ENCODE measurements around the gene MARCHF10. TPM values are rescaled to one million over a fixed set of nuclear protein-coding genes. Genes with fewer than 3 reads are reported as not detected.

Gene MARCHF10
- total RNA-seq, 2 donors from 2014 or later = under 0.01 TPM; not detected in 1

- DNase-seq (no peak), ATAC-seq (no peak)
- no peaks in the 10 kb centered on the region for H3K36me3 ChIP-seq (replicated peaks in 1 of 2; ENCODE audit: insufficient read depth in 1 of 2, low read depth in 2 of 2)
- no peaks in the 10 kb centered on the region for H3K27me3 ChIP-seq
- H3K4me1 ChIP-seq = peaks cover 5% of the 10 kb centered on the region
- TF ChIP-seq POLR2A (IDR thresholded peaks at IDR 0.05) = no peak
- TF ChIP-seq, protein P1, sequence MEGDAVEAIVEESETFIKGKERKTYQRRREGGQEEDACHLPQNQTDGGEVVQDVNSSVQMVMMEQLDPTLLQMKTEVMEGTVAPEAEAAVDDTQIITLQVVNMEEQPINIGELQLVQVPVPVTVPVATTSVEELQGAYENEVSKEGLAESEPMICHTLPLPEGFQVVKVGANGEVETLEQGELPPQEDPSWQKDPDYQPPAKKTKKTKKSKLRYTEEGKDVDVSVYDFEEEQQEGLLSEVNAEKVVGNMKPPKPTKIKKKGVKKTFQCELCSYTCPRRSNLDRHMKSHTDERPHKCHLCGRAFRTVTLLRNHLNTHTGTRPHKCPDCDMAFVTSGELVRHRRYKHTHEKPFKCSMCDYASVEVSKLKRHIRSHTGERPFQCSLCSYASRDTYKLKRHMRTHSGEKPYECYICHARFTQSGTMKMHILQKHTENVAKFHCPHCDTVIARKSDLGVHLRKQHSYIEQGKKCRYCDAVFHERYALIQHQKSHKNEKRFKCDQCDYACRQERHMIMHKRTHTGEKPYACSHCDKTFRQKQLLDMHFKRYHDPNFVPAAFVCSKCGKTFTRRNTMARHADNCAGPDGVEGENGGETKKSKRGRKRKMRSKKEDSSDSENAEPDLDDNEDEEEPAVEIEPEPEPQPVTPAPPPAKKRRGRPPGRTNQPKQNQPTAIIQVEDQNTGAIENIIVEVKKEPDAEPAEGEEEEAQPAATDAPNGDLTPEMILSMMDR (IDR thresholded peaks at IDR 0.05) = no peak
- H3K4me3 ChIP-seq = no peak overlapping the region
- H3K9me3 ChIP-seq = no peaks in the 10 kb centered on the region
- intact Hi-C loops (cut with DNase I) = no loop called here
- no peak overlapping the region for H3K27ac ChIP-seq
- WGBS, 2 donors = 46 to 54% methylated on average over 16 of the region's 16 CpGs
Measured at GRCh38 chr17:62724398-62725146, 83.5 kb downstream of the MARCHF10 start.

- WGBS, 2 donors = 56 to 57% methylated on average over 7 of the region's 7 CpGs
- Histone ChIP-seq H3K9me3 (no peaks in the 10 kb centered on the region), H3K27ac (no peak overlapping the region), H3K4me3 (no peak overlapping the region), H3K36me3 (replicated peaks in 1 of 2; ENCODE audit: insufficient read depth in 1 of 2, low read depth in 2 of 2) (no peaks in the 10 kb centered on the region), H3K4me1 (peaks cover 5% of the 10 kb centered on the region), H3K27me3 (no peaks in the 10 kb centered on the region)
- intact Hi-C loops (cut with DNase I) = no loop called here
- TF ChIP-seq, protein P1 (IDR thresholded peaks at IDR 0.05) = no peak
- no peak for TF ChIP-seq POLR2A (IDR thresholded peaks at IDR 0.05)
- no peak for DNase-seq
- ATAC-seq = no peak
Measured at GRCh38 chr17:62723842-62724241, 84.3 kb downstream of the MARCHF10 start.

GRCh38 chr17:62722625-62723024, 85.5 kb downstream of the MARCHF10 start:
- no peaks in the 10 kb centered on the region for H3K27me3 ChIP-seq
- TF ChIP-seq, protein P1 (IDR thresholded peaks at IDR 0.05) = no peak
- no peak overlapping the region for H3K27ac ChIP-seq
- H3K4me3 ChIP-seq = no peak overlapping the region
- H3K9me3 ChIP-seq = no peaks in the 10 kb centered on the region
- peaks cover 5% of the 10 kb centered on the region for H3K4me1 ChIP-seq
- H3K36me3 ChIP-seq (replicated peaks in 1 of 2; ENCODE audit: insufficient read depth in 1 of 2, low read depth in 2 of 2) = no peaks in the 10 kb centered on the region
- no peak for DNase-seq
- intact Hi-C loops (cut with DNase I) = no loop called here
- 0 to 11% methylated on average over 1 of the region's 1 CpG for WGBS, 2 donors
- no peak for ATAC-seq

GRCh38 chr17:62720126-62720850, 87.8 kb downstream of the MARCHF10 start:
- Histone ChIP-seq H3K27ac (no peak overlapping the region), H3K4me3 (no peak overlapping the region), H3K4me1 (peaks cover 5% of the 10 kb centered on the region), H3K36me3 (replicated peaks in 1 of 2; ENCODE audit: insufficient read depth in 1 of 2, low read depth in 2 of 2) (no peaks in the 10 kb centered on the region), H3K9me3 (no peaks in the 10 kb centered on the region), H3K27me3 (no peaks in the 10 kb centered on the region)
- no peak for DNase-seq
- 76 to 89% methylated on average over 3 of the region's 3 CpGs for WGBS, 2 donors
- no peak for ATAC-seq
- TF ChIP-seq, protein P1 (IDR thresholded peaks at IDR 0.05) = peak in 1 of 7 experiments; percentile 14
- no peak for TF ChIP-seq POLR2A (IDR thresholded peaks at IDR 0.05)
- intact Hi-C loops (cut with DNase I) = no loop called here
